ENCODE measurements around the gene KLK4. TPM values are rescaled to one million over a fixed set of nuclear protein-coding genes. Genes with fewer than 3 reads are reported as not detected.

The KLK4 gene
- total and polyA plus RNA-seq, 9 of the 15 experiments (the other 6 are each of a cell fraction or from before 2014, with no cell fraction given), result not detected

GRCh38 chr19:50943074-50943828 is 32.1 kb upstream of the KLK4 start:
- TF ChIP-seq ZNF408 (CRISPR knock-in tag; IDR thresholded peaks at IDR 0.05; ENCODE audit: low read depth) (no peak), ZNF143 (CRISPR knock-in tag; IDR thresholded peaks at IDR 0.05) (no peak), ZBTB11 (CRISPR knock-in tag; IDR thresholded peaks at IDR 0.05) (no peak), DDX20 (tag; IDR thresholded peaks at IDR 0.05; ENCODE audit: low read depth) (no peak), PHTF2 (CRISPR knock-in tag; IDR thresholded peaks at IDR 0.05) (no peak), GABPB2 (CRISPR knock-in tag; conservative IDR thresholded peaks at IDR 0.05) (no peak), ZFP1 (CRISPR knock-in tag; IDR thresholded peaks at IDR 0.05) (no peak), ZKSCAN8 (CRISPR knock-in tag; IDR thresholded peaks at IDR 0.05) (no peak)
- TF ChIP-seq, protein P1, sequence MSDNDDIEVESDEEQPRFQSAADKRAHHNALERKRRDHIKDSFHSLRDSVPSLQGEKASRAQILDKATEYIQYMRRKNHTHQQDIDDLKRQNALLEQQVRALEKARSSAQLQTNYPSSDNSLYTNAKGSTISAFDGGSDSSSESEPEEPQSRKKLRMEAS (CRISPR knock-in tag; IDR thresholded peaks at IDR 0.05), result no peak
- TF ChIP-seq, protein P2, sequence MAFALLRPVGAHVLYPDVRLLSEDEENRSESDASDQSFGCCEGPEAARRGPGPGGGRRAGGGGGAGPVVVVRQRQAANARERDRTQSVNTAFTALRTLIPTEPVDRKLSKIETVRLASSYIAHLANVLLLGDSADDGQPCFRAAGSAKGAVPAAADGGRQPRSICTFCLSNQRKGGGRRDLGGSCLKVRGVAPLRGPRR (CRISPR knock-in tag; IDR thresholded peaks at IDR 0.05), result no peak
- TF ChIP-seq, protein P3, sequence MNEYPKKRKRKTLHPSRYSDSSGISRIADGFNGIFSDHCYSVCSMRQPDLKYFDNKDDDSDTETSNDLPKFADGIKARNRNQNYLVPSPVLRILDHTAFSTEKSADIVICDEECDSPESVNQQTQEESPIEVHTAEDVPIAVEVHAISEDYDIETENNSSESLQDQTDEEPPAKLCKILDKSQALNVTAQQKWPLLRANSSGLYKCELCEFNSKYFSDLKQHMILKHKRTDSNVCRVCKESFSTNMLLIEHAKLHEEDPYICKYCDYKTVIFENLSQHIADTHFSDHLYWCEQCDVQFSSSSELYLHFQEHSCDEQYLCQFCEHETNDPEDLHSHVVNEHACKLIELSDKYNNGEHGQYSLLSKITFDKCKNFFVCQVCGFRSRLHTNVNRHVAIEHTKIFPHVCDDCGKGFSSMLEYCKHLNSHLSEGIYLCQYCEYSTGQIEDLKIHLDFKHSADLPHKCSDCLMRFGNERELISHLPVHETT (CRISPR knock-in tag; conservative IDR thresholded peaks at IDR 0.05 in 1 of 2, IDR thresholded peaks at IDR 0.05 in 1 of 2), result no peak
- TF ChIP-seq, protein P4, sequence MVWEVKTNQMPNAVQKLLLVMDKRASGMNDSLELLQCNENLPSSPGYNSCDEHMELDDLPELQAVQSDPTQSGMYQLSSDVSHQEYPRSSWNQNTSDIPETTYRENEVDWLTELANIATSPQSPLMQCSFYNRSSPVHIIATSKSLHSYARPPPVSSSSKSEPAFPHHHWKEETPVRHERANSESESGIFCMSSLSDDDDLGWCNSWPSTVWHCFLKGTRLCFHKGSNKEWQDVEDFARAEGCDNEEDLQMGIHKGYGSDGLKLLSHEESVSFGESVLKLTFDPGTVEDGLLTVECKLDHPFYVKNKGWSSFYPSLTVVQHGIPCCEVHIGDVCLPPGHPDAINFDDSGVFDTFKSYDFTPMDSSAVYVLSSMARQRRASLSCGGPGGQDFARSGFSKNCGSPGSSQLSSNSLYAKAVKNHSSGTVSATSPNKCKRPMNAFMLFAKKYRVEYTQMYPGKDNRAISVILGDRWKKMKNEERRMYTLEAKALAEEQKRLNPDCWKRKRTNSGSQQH (CRISPR knock-in tag; IDR thresholded peaks at IDR 0.05), result no peak
- no peaks in the 10 kb centered on the region for H4K20me1 ChIP-seq (replicated peaks; ENCODE audit: control insufficient read depth, insufficient read depth, low read length)
- H3K27me3 ChIP-seq (ENCODE audit: control insufficient read depth in 2 of 2, insufficient read depth in 2 of 2, low read length in 2 of 2), result peaks cover 5 to 9% of the 10 kb centered on the region in 2 experiments; a peak in 4 of 5 replicates
- no peaks in the 10 kb centered on the region for H3K36me3 ChIP-seq (ENCODE audit: control insufficient read depth, insufficient read depth, low read length)
- intact Hi-C loops (cut with micrococcal nuclease) (no loop called here), in situ Hi-C loops (cut with MboI) (no loop called here)
- no peaks in the 10 kb centered on the region for H3K4me1 ChIP-seq (replicated peaks in 1 of 2; ENCODE audit: control insufficient read depth in 2 of 2, insufficient read depth in 2 of 2, low read length in 2 of 2)
- ATAC-seq, result no peak
- H3K4me2 ChIP-seq (ENCODE audit: insufficient read depth, low read length), result no peak overlapping the region
- H3K79me2 ChIP-seq (ENCODE audit: control insufficient read depth, insufficient read depth, low read length), result no peaks in the 10 kb centered on the region
- no peak for FAIRE-seq
- no peak overlapping the region for H2AFZ ChIP-seq (ENCODE audit: low read depth, low read length)
- no peaks in the 10 kb centered on the region for H3K9me1 ChIP-seq (ENCODE audit: control insufficient read depth, insufficient read depth, low read length)
- no peaks in the 10 kb centered on the region for H3K9me3 ChIP-seq (replicated peaks; ENCODE audit: control insufficient read depth, insufficient read depth, low read depth, low read length)
- no peak overlapping the region for H3K4me3 ChIP-seq
- ChIA-PET POLR2A (no interaction called here), CTCF (ENCODE audit: low intra/inter-chr PET ratio) (no interaction called here)
- no TSS peak for BruUV-seq (replicated peaks)
- no peak overlapping the region for H3K9ac ChIP-seq (ENCODE audit: insufficient read depth in 1 of 2, low read depth in 2 of 2, low read length in 2 of 2)
- no peak for DNase-seq (ENCODE audit: extremely low read depth in 1 of 4, low spot score in 3 of 4)
- no peak overlapping the region for H3K27ac ChIP-seq (ENCODE audit: extremely low read depth, low read depth, low read length)
- 1% methylated on average over 10 of the region's 10 CpGs for WGBS (ENCODE audit: insufficient coverage, low coverage, missing lambda C conversion rate)

All from K562 (cell line).